Measurements from ENCODE around the gene FRYL. TPM values are rescaled to one million over a fixed set of nuclear protein-coding genes. Genes with fewer than 3 reads are reported as not detected.
"Not testable (repeated sequence)": the region's sequence is repeated elsewhere in the genome, so short reads cannot be mapped to it uniquely, and the experiment has no call there.

Gene FRYL
- total RNA-seq, 1 donor from 2014 or later, result 30.8 TPM

DNA sequence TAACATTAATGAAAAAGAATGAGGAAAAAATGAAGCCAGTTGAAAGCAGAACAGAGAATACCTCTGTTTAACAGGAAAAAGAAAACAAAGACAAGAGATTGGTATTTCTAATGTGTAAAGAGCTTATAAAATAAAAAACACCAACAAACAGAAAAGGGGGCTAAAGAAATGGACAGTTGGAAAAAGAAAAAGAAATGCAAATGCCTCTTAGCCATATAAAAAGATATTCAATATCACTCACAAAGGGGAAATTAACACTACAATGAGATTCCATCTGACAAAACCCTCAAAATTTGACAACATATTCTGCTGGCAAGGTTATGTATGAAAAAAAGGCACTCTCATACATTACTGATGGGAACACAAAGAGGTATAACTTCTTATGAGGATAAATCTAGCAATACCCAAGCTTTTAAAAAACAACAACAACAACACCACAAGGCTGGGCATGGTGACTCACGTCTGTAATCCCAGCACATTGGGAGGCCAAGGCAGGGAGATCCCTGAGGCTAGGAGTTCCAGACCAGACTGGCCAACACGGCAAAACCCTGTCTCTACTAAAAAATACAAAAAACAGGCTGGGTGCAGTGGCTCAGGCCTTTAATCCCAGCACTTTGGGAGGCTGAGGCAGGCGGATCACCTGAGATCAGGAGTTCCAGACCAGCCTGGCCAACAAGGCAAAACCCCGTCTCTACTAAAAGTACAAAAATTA lies 75.8 kb downstream of the FRYL start:
- Mint-ChIP-seq H3K9me3 (ENCODE audit: low read depth) (peaks cover 3% of the 10 kb centered on the region), H3K36me3 (ENCODE audit: low read depth) (peaks cover 5% of the 10 kb centered on the region), H3K4me1 (ENCODE audit: low read depth) (peaks cover 24% of the 10 kb centered on the region), H3K27ac (ENCODE audit: unreplicated experiment) (peak overlapping the region; percentile 6), H3K4me3 (ENCODE audit: unreplicated experiment) (no peak overlapping the region), H3K27me3 (ENCODE audit: low read depth) (no peaks in the 10 kb centered on the region)
- TF ChIP-seq, protein P1, sequence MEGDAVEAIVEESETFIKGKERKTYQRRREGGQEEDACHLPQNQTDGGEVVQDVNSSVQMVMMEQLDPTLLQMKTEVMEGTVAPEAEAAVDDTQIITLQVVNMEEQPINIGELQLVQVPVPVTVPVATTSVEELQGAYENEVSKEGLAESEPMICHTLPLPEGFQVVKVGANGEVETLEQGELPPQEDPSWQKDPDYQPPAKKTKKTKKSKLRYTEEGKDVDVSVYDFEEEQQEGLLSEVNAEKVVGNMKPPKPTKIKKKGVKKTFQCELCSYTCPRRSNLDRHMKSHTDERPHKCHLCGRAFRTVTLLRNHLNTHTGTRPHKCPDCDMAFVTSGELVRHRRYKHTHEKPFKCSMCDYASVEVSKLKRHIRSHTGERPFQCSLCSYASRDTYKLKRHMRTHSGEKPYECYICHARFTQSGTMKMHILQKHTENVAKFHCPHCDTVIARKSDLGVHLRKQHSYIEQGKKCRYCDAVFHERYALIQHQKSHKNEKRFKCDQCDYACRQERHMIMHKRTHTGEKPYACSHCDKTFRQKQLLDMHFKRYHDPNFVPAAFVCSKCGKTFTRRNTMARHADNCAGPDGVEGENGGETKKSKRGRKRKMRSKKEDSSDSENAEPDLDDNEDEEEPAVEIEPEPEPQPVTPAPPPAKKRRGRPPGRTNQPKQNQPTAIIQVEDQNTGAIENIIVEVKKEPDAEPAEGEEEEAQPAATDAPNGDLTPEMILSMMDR (IDR thresholded peaks at IDR 0.05), result no peak
- no peak for DNase-seq (ENCODE audit: low spot score)

DNA sequence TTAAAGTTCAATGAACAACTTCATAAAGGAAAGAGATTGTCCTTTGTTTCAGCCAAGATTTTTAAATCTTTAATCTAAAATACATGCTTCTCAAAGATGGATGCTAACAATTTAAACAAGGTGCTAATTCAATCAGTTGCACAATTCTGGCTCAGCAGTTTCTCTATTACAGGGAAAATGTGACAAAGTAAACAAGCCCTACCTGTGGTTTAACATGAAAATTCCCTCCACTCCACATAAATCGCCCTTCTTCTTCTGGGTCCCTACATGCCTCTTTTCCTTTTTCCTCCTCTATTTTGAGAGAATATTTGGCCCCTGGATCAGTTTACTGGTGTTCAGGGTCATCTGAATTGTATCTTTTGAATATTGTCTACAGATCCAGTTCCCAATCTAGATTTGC lies 80.6 kb downstream of the FRYL start:
- TF ChIP-seq, protein P1 (IDR thresholded peaks at IDR 0.05), result no peak
- peaks cover 41% of the 10 kb centered on the region for H3K4me1 Mint-ChIP-seq (ENCODE audit: low read depth)
- no peak for DNase-seq (ENCODE audit: low spot score)
- H3K36me3 Mint-ChIP-seq (ENCODE audit: low read depth), result no peaks in the 10 kb centered on the region
- H3K27ac Mint-ChIP-seq (ENCODE audit: unreplicated experiment), result peak overlapping the region; percentile 89
- H3K27me3 Mint-ChIP-seq (ENCODE audit: low read depth), result no peaks in the 10 kb centered on the region
- no peak overlapping the region for H3K4me3 Mint-ChIP-seq (ENCODE audit: unreplicated experiment)
- H3K9me3 Mint-ChIP-seq (ENCODE audit: low read depth), result no peaks in the 10 kb centered on the region

DNA sequence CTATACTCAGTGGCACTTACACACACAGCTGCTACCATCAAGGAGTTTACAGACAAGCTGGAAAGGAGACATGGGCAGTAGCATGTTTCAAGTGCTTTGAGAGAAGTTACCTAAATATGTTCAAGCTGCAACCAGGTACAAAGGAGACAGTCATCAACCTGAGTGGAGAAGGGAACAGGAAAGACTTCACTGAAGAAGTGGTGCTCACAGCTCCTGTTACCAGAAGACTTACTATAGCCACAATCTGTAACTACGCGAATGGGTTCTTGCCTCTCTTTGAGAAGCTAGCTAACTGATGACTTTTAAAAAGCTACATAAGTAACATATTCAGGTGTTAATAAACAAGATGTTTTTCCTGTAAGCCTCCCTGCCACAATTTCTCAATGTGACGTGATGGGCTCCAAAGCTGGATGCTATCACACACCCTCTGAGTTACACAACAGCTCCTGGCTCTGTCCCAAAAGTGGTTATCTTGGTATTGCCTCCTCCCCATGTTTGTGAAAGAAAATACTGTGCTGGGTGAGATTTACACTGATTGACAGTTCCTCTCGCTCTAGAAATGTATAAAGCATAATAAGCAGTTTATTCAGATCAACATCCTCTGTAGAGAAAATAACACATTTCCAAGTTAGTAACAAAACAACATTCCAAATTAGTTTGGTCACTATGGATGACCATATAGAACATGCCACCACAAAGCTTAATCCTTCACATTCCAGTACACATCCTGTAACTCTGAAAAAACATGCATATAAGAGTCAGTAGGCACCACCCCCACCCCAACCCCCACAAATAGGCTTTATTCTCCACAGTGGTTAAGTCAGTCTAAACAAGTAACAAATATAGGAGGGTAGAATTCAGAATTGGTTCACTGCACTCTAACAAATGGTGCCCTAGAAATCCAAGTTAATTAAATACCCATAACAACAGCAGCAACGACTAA lies 81.8 kb downstream of the FRYL start:
- Mint-ChIP-seq H3K4me3 (ENCODE audit: unreplicated experiment) (no peak overlapping the region), H3K4me1 (ENCODE audit: low read depth) (peaks cover 43% of the 10 kb centered on the region), H3K9me3 (ENCODE audit: low read depth) (no peaks in the 10 kb centered on the region), H3K27ac (ENCODE audit: unreplicated experiment) (peak overlapping the region; percentile 89), H3K27me3 (ENCODE audit: low read depth) (no peaks in the 10 kb centered on the region), H3K36me3 (ENCODE audit: low read depth) (no peaks in the 10 kb centered on the region)
- no peak for DNase-seq (ENCODE audit: low spot score)
- TF ChIP-seq, protein P1 (IDR thresholded peaks at IDR 0.05), result no peak

DNA sequence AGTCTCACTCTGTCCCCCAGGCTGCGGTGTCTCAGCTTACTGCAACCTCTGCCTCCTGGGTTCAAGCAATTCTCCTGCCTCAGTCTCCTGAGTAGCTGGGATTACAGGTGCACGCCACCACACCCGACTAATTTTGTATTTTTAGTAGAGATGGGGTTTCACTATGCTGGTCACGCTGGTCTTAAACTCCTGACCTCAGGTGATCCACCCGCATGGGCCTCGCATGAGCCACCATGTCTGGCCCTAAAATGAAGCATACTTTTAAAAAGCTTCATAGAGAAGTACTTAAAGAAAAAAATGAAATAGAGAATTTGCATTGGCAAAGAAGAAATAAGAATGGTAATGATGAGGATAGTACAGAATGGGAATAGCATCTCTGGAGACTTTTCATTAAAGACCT lies 82.6 kb downstream of the FRYL start:
- H3K36me3 Mint-ChIP-seq (ENCODE audit: low read depth); H3K9me3 Mint-ChIP-seq (ENCODE audit: low read depth); DNase-seq (ENCODE audit: low spot score); H3K27me3 Mint-ChIP-seq (ENCODE audit: low read depth); H3K4me3 Mint-ChIP-seq (ENCODE audit: unreplicated experiment): not testable (repeated sequence)
- peak overlapping the region; percentile 89 for H3K27ac Mint-ChIP-seq (ENCODE audit: unreplicated experiment)
- peaks cover 44% of the 10 kb centered on the region for H3K4me1 Mint-ChIP-seq (ENCODE audit: low read depth)

DNA sequence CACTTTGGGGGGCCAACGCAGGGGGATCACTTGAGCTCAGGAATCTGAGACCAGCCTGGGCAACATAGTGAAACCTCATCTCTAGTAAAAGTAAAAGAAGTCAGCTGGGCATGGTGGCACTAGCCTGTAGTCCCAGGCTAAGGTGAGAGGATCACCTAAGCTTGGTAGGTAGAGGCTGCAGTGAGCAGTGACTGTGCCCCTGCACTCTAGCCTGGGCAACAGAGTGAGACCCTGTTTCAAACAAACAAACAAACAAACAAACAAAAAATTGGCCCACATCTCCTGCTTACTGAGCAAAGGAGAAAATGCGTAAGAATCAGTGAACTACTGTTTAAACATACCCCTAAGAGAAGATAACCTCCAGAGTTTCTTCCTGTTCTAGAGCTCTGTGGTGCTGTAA lies 85.3 kb downstream of the FRYL start:
- DNase-seq (ENCODE audit: low spot score), result no peak
- Mint-ChIP-seq H3K27me3 (ENCODE audit: low read depth) (no peaks in the 10 kb centered on the region), H3K27ac (ENCODE audit: unreplicated experiment) (no peak overlapping the region), H3K9me3 (ENCODE audit: low read depth) (no peaks in the 10 kb centered on the region), H3K4me3 (ENCODE audit: unreplicated experiment) (no peak overlapping the region), H3K4me1 (ENCODE audit: low read depth) (peaks cover 52% of the 10 kb centered on the region), H3K36me3 (ENCODE audit: low read depth) (no peaks in the 10 kb centered on the region)
- TF ChIP-seq, protein P1 (IDR thresholded peaks at IDR 0.05), result no peak

Measured in chondrocyte (in vitro differentiated cells).